ENCODE measurements around the gene AADAT.
"Not testable (repeated sequence)": the region's sequence is repeated elsewhere in the genome, so short reads cannot be mapped to it uniquely, and the experiment has no call there.

The AADAT gene

DNA sequence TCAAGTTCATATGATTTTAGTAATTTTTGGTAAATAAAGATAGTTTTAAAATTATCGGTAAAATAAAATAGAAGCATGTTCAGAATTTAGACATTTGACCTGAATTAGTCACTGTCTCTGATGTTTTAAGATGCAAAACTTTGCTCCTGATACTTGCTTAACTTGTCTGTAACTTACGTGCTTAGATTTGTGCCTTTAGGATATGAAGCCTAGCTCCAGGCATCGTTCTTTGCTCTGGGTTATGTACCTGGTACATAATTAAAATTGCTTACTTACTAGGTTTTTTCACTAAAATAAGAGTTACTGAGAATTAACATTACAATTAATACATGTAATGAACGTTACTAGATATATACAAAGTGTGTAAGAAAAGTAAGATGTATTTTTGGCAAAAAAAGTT is 24.9 kb upstream of the AADAT start:
- no peak for FAIRE-seq
- TF ChIP-seq SPI1 (IDR thresholded peaks at IDR 0.05; ENCODE audit: low read depth, low read length): no peak
- TF ChIP-seq POU2F2 (IDR thresholded peaks at IDR 0.05; ENCODE audit: low read depth, low read length): no peak
- TF ChIP-seq POLR2A (IDR thresholded peaks at IDR 0.05; ENCODE audit: low read depth, low read length): no peak
- TF ChIP-seq PAX5 (IDR thresholded peaks at IDR 0.05; ENCODE audit: insufficient read depth, low read length, severe bottlenecking): no peak
- TF ChIP-seq TAF1 (IDR thresholded peaks at IDR 0.05; ENCODE audit: low read depth, low read length): no peak
- TF ChIP-seq POLR2AphosphoS5 (IDR thresholded peaks at IDR 0.05; ENCODE audit: low read depth, low read length): no peak

DNA sequence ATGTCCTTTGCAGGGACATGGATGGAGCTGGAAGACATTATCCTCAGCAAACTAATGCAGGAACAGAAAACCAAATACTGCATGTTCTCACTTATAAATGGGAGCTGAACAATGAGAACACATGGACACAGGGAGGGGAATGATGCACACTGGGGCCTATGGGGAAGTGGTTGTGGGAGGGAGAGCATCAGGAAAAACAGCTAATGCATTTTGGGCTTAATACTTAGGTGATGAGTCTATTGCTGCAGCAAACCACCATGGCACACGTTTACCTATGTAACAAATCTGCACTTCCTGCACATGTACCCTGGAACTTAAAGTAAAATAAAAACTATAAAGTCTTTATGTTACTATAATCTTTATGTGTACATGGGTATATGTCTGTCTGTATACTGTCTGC is 24.4 kb upstream of the AADAT start:
- not testable (repeated sequence) for FAIRE-seq; DNase-seq (ENCODE audit: insufficient read length, low spot score)

More for the DNA sequence above, 24.9 kb upstream of the AADAT start:
- no peak for DNase-seq (ENCODE audit: insufficient read length, low spot score)

DNA sequence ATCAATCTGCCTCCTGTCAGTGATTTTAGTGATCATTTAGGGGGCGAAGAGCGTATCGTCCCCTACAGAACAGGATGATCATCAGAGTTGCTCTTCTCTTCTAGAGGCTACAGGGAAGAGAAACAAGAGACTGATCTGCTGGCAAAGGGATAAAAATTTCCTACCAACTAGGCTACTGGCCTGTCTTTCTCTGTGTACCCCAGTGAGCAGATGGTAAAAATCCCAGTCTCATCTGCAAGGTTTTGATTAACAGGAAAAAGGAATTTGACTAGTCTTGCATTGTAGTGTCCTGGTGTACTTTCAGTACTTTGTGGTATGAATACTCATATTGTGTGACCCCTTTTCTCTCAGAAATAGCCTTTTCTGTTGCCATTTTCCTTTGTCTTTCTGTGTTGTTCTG is 21.8 kb upstream of the AADAT start:
- no peak for FAIRE-seq
- TF ChIP-seq TAF1 (IDR thresholded peaks at IDR 0.05; ENCODE audit: low read depth, low read length) (no peak), PAX5 (IDR thresholded peaks at IDR 0.05; ENCODE audit: insufficient read depth, low read length, severe bottlenecking) (no peak), POLR2AphosphoS5 (IDR thresholded peaks at IDR 0.05; ENCODE audit: low read depth, low read length) (no peak)
- no peak for DNase-seq (ENCODE audit: insufficient read length, low spot score)

DNA sequence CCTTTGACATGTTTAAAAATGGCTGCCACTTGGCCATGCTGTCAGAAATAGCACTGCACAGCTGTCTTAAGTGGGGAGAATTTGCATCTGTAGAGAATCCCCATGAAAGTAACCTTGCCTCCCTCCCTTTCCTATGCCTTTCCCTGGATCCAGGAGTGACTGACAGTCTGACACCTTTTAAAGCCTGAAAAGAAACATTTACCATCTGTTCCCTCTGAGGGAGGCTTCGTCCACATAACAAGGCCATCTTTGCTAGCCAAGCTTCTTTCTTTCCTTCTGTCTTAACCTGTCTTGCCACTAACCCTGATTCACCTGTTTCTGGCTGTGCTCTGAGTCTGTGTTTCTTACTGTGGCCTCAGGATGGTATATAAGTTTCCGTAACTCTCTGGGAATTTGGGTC is 21.3 kb upstream of the AADAT start:
- TF ChIP-seq POU2F2 (IDR thresholded peaks at IDR 0.05; ENCODE audit: low read depth, low read length) (no peak), SPI1 (IDR thresholded peaks at IDR 0.05; ENCODE audit: low read depth, low read length) (no peak), TAF1 (IDR thresholded peaks at IDR 0.05; ENCODE audit: low read depth, low read length) (no peak), PAX5 (IDR thresholded peaks at IDR 0.05; ENCODE audit: insufficient read depth, low read length, severe bottlenecking) (no peak), POLR2AphosphoS5 (IDR thresholded peaks at IDR 0.05; ENCODE audit: low read depth, low read length) (no peak), POLR2A (IDR thresholded peaks at IDR 0.05; ENCODE audit: low read depth, low read length) (no peak)
- FAIRE-seq: no peak
- no peak for DNase-seq (ENCODE audit: insufficient read length, low spot score)

DNA sequence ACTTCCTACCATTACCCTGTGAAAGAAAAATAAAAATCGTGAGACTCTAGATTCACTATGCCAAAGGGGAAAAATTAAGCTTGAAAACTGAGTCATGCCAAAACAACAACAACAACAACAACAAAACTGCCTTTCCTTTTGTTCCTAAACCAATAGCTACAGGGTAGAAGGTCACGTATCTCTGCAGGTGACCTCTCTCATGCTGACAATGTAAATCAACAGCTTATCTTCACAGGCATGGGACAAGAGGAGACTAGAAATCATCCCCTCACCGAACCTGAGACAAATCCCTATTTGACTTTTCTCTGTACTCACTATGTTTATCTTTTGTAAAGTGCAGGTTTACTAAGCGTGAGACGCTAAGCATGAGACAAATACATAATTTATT is 20.5 kb upstream of the AADAT start:
- TF ChIP-seq SPI1 (IDR thresholded peaks at IDR 0.05; ENCODE audit: low read depth, low read length) (no peak), POLR2A (IDR thresholded peaks at IDR 0.05; ENCODE audit: low read depth, low read length) (no peak), PAX5 (IDR thresholded peaks at IDR 0.05; ENCODE audit: insufficient read depth, low read length, severe bottlenecking) (no peak), POU2F2 (IDR thresholded peaks at IDR 0.05; ENCODE audit: low read depth, low read length) (no peak), TAF1 (IDR thresholded peaks at IDR 0.05; ENCODE audit: low read depth, low read length) (no peak), POLR2AphosphoS5 (IDR thresholded peaks at IDR 0.05; ENCODE audit: low read depth, low read length) (no peak)
- DNase-seq (ENCODE audit: insufficient read length, low spot score) (no peak), FAIRE-seq (no peak)

DNA sequence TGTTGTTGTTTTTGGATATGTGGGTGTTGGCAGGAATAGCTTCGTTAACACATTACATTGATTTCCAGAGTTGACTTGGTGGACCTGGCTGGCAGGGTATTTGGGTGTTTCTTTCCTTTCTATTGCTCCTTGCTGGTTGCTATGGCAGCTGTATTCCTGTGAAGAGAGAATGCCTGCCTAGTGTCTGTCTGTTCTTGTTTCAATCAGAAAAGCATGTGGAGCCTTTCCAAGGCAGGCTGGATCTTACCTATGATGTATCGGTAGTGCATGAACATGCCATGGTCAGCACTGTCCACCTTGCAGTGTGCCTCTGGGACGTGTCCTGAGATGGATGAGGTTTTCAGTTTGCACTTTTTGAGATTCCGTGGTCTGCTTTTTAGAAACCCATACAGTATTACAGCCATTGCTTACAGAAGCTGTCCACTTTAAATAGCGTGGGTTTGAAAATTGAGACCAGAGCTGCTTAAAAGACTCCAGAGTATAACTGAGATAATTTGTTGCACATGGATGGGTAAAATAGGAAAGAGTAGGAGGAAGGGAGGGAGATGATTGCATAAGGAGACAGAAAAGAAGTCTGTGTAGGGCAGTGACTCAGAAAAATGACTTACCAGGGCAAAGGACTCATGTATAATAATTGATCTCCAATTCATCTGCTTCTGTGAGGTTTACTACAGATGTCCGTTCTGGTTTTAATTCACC is 20.0 kb upstream of the AADAT start:
- no peak for TF ChIP-seq SPI1 (IDR thresholded peaks at IDR 0.05; ENCODE audit: low read depth, low read length)
- no peak for TF ChIP-seq POU2F2 (IDR thresholded peaks at IDR 0.05; ENCODE audit: low read depth, low read length)
- TF ChIP-seq POLR2A (IDR thresholded peaks at IDR 0.05; ENCODE audit: low read depth, low read length): no peak
- no peak for DNase-seq (ENCODE audit: insufficient read length, low spot score)
- no peak for FAIRE-seq

DNA sequence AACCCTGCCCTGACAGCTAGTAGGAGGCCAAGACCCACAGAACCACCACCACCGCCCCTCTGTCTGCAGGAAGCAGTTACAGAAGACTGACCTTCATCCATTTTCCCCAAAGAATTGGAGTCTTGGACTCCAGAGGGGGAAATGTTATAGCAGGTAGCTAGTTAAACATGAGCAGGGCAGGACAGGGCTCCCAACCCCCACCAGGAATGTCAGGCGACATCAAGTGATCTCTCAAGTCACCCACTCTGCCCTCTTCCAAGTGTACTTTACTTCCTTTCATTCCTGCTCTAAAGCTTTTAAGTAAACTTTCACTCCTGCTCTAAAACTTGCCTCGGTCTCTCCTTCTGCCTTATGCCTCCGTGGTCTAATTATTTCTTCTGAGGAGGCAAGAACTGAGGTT is 17.1 kb upstream of the AADAT start:
- TF ChIP-seq POLR2A (IDR thresholded peaks at IDR 0.05; ENCODE audit: low read depth, low read length) (no peak), SPI1 (IDR thresholded peaks at IDR 0.05; ENCODE audit: low read depth, low read length) (no peak), POLR2AphosphoS5 (IDR thresholded peaks at IDR 0.05; ENCODE audit: low read depth, low read length) (no peak), POU2F2 (IDR thresholded peaks at IDR 0.05; ENCODE audit: low read depth, low read length) (no peak), TAF1 (IDR thresholded peaks at IDR 0.05; ENCODE audit: low read depth, low read length) (no peak), PAX5 (IDR thresholded peaks at IDR 0.05; ENCODE audit: insufficient read depth, low read length, severe bottlenecking) (no peak)
- FAIRE-seq (no peak), DNase-seq (ENCODE audit: insufficient read length, low spot score) (no peak)

DNA sequence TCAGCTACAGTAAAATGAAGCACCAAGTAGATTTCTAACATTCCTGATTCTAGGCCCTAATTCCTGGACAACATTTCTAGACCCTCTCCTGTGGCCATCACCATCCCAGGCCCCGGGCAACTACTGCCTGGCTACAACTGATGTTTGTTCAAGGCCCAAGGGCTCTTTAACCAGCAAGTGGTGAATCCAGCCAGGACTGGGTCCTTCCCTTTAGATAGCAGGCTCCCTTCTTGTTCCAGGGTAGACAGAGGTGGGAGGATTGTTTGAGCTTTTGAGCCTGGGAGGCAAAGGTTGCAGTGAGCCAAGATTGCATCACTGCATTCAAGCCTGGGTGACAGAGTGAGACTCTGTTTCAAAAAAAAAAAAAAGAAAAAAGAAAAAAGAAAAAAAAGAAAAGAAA is 12.7 kb upstream of the AADAT start:
- TF ChIP-seq POLR2A (IDR thresholded peaks at IDR 0.05; ENCODE audit: low read depth, low read length): no peak
- no peak for TF ChIP-seq PAX5 (IDR thresholded peaks at IDR 0.05; ENCODE audit: insufficient read depth, low read length, severe bottlenecking)
- TF ChIP-seq POLR2AphosphoS5 (IDR thresholded peaks at IDR 0.05; ENCODE audit: low read depth, low read length): no peak
- no peak for TF ChIP-seq SPI1 (IDR thresholded peaks at IDR 0.05; ENCODE audit: low read depth, low read length)
- TF ChIP-seq TAF1 (IDR thresholded peaks at IDR 0.05; ENCODE audit: low read depth, low read length): no peak
- TF ChIP-seq POU2F2 (IDR thresholded peaks at IDR 0.05; ENCODE audit: low read depth, low read length): no peak
- DNase-seq (ENCODE audit: insufficient read length, low spot score) (no peak), FAIRE-seq (no peak)

DNA sequence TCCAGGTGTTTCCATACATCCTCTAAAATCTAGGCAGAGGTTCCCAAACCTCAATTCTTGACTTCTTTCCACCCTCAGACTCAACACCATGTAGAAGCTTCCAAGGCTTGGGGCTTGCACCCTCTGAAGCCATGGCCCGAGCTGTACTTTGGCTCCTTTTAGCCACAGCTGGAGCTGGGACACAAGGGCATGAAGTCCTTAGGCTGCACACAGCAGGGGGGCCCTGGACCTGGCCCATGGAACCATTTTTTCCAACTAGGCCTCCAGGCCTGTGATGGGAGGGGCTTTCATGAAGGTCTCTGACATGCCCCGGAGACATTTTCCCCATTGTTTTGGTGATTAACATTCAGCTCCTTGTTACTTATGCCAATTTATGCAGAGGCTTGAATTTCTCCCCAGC is 8.4 kb upstream of the AADAT start:
- FAIRE-seq; DNase-seq (ENCODE audit: insufficient read length, low spot score): not testable (repeated sequence)

DNA sequence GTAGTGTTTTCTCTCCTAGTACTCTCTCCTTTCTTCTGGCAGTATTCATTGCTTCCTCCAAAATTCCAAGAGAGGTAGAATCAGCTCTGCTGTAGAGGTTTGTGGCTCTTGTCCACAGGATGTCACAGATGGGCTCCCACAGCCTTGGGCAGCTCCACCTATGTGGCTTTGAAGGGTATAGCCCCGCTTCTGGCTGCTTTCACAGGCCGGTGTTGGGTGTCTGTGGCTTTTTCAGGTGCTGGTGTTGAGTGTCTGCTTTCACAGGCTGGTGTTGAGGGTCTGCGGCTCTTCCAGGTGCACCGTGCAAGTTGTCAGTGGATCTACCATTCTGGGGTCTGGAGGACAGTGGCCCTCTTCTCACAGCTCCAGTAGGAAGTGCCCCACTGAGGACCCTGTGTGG is 7.9 kb upstream of the AADAT start:
- TF ChIP-seq TAF1 (IDR thresholded peaks at IDR 0.05; ENCODE audit: low read depth, low read length): no peak
- no peak for TF ChIP-seq PAX5 (IDR thresholded peaks at IDR 0.05; ENCODE audit: insufficient read depth, low read length, severe bottlenecking)
- no peak for TF ChIP-seq SPI1 (IDR thresholded peaks at IDR 0.05; ENCODE audit: low read depth, low read length)
- TF ChIP-seq POLR2AphosphoS5 (IDR thresholded peaks at IDR 0.05; ENCODE audit: low read depth, low read length): no peak
- no peak for TF ChIP-seq POU2F2 (IDR thresholded peaks at IDR 0.05; ENCODE audit: low read depth, low read length)
- no peak for TF ChIP-seq POLR2A (IDR thresholded peaks at IDR 0.05; ENCODE audit: low read depth, low read length)
- no peak for FAIRE-seq
- DNase-seq (ENCODE audit: insufficient read length, low spot score): no peak

All from GM12891 (cell line).